Transverse colon (tissue), 4 donors: Measurements from ENCODE around the gene PREX1. TPM values are rescaled to one million over a fixed set of nuclear protein-coding genes. Genes with fewer than 3 reads are reported as not detected.

Experiments
- DNase-seq: peaks from one replicate; pipeline ENCODE4 v3.0.0-alpha.2; 2019
- H3K27ac ChIP-seq, 4 donors: fragments of 200-600 bp; sonication (generic); 2 replicates each; pipeline ENCODE4 v1.5.1; 2016 to 2018; ENCODE audit warnings: inconsistent platforms in 4 of 4
- H3K27me3 ChIP-seq: fragments of 200-600 bp; sonication (generic); 2 replicates; pipeline ENCODE4 v1.5.1; 2017; ENCODE audit warnings: inconsistent platforms
- H3K36me3 ChIP-seq, 4 donors: fragments of 200-600 bp; sonication (generic); 2 replicates each; pipeline ENCODE4 v1.5.1; 2017 to 2019; ENCODE audit warnings: inconsistent platforms in 4 of 4
- H3K4me1 ChIP-seq, 4 donors: fragments of 200-600 bp; sonication (generic); 2 replicates each; pipeline ENCODE4 v1.5.1; 2017 to 2020; ENCODE audit warnings: inconsistent platforms in 4 of 4
- H3K4me3 ChIP-seq, 4 donors: fragments of 200-600 bp; sonication (generic); 1 replicate in 1 of 4; 2 replicates in 3 of 4; pipeline versions ENCODE4 v1.5.1 to v1.6.1; 2017 to 2019; ENCODE audit warnings: inconsistent platforms in 4 of 4
- H3K9me3 ChIP-seq, 2 donors: fragments of 200-600 bp; sonication (generic); 2 replicates each; pipeline ENCODE4 v1.5.1; 2017 to 2019; ENCODE audit warnings: inconsistent platforms in 2 of 2
- CTCF ChIP-seq, 5 experiments: fragments of 200-600 bp in 3 of 5; fragments of 450-650 bp in 2 of 5; sonication (generic) in 3 of 5; IDR thresholded peaks; 1 replicate in 2 of 5; 2 replicates in 3 of 5; pipeline ENCODE4 v1.5.1; 2016 to 2017; ENCODE audit warnings: antibody characterized with exemption in 5 of 5, inconsistent platforms in 3 of 5, mild to moderate bottlenecking in 2 of 5, moderate library complexity in 1 of 5
- EP300 ChIP-seq: sonication (generic); formaldehyde crosslinking; IDR thresholded peaks from one replicate; pipeline ENCODE4 v1.6.1; 2017; ENCODE audit warnings: antibody characterized with exemption, low read depth
- POLR2A ChIP-seq: fragments of 450-650 bp; IDR thresholded peaks from one replicate; pipeline ENCODE4 v1.6.1; 2016; ENCODE audit warnings: antibody characterized with exemption, mild to moderate bottlenecking, moderate library complexity
- POLR2AphosphoS5 ChIP-seq, 3 donors: sonication (generic); formaldehyde crosslinking; IDR thresholded peaks; one replicate each; pipeline ENCODE4 v1.6.1; 2016; ENCODE audit warnings: antibody characterized with exemption in 3 of 3
- WGBS, 2 donors: methylation state at CpG; one replicate each; pipeline ENCODE4 v1.1.5; 2018; ENCODE audit warnings: low coverage in 1 of 2; 5-methylcytosine and 5-hydroxymethylcytosine counted together
- in situ Hi-C, 4 donors: fragments of 200-750 bp; cut with MboI; loops; one replicate each; pipeline versions ENCODE4 v1.15.0 to v1.15.1; 2017; ENCODE audit warnings: low sequenced_read_pairs in 3 of 4, low pct_ligation_motif_present in 1 of 4, low pct_unique_long_range_greater_than_20kb in 1 of 4
- intact Hi-C: fragments of 100-400 bp; cut with DNase I; formaldehyde crosslinking; loops from one replicate; pipeline ENCODE4 v1.15.1; 2023; ENCODE audit warnings: low total_unique reads
- total RNA-seq, 4 donors: library from RNA; depleted of rRNA; stranded (reverse); fragments of >200 nt; gene quantifications; one replicate each; pipeline ENCODE4 v1.1.0, GENCODE V29; 2016

PREX1 gene
- total RNA-seq, 4 donors from 2014 or later: 10.9 to 29.9 (median 16.6) TPM

DNA sequence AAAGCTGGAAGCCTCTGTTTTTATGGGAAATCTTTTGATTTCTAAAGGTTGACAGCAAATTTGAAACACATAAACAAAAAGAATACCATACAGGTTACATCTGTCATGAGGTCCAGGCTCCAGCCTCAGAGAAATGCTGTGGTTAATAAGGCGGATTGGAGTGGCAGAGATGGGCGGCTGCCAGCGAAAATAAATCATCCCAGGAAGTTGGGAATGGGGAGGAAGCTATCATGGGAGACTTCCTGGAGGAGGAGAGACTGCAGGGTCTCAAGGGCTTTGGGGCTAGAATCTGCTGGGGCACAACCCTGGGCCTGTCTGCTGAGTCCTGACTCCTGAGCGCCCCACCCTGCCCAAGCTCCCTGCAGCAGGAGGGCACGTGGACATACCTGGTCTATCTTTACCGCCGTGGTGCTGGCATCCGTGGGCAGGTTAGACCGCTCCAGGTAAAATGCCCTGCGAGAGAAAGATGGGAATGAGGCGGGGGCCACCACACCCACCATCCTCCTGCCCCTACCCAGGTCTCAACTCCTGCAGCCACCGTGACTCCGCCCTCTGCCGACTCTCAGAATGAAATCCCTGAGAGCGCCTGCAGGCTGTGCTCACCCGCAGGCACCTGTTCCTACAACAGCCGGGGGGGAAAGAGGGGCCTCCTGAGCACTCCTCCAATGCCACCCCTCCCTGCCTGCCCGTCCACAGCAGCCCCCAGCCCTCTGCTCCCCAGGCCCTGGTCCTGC lies 197.3 kb downstream of the PREX1 start:
- Histone ChIP-seq H3K9me3 (no peaks in the 10 kb centered on the region), H3K4me3 (no peak overlapping the region), H3K36me3 (peaks cover 0 to 8% (median 0%) of the 10 kb centered on the region in 4 donors), H3K4me1 (no peaks in the 10 kb centered on the region), H3K27me3 (no peaks in the 10 kb centered on the region), H3K27ac (no peak overlapping the region)
- 92% methylated on average over 18 of the region's 18 CpGs; no CpG with 5 or more reads in 1 of the 2 donors for WGBS, 2 donors
- intact Hi-C loops: no loop called here
- no peak for DNase-seq
- TF ChIP-seq POLR2AphosphoS5 (IDR thresholded peaks at IDR 0.05): no peak
- no peak for TF ChIP-seq POLR2A
- TF ChIP-seq CTCF (IDR thresholded peaks at IDR 0.05): no peak
- no peak for TF ChIP-seq EP300
- in situ Hi-C loops: no loop called here

DNA sequence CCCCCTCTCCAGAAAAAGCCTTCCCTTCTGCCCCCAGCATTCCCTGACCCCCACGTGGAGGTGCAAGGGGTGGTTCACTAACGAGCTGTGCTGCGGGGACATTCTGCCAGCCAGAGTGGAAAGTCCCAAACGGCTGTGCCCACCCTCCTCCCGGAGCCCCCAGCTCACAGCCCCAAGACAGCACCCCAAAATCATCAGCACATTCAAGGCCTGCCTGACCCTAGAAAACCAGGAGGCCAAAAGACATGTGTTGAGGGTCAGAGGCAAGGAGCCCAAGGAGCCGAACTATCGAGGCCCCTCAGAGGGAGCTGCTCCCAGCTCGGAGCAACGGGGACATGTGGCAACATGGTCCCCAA lies 197.9 kb downstream of the PREX1 start:
- in situ Hi-C loops: loop anchor here in 2 of 4 donors (10.0 kb wide), 2 partner anchors 845 to 965 kb away; partner anchors contain the start of gene SULF2 (in 1 of the 2)
- H3K9me3 ChIP-seq: no peaks in the 10 kb centered on the region
- no peak for DNase-seq

GRCh38 chr20:48629069-48629959 lies 198.5 kb downstream of the PREX1 start:
- H3K4me3 ChIP-seq: no peak overlapping the region
- 83% methylated on average over 15 of the region's 15 CpGs; no CpG with 5 or more reads in 1 of the 2 donors for WGBS, 2 donors
- H3K9me3 ChIP-seq: no peaks in the 10 kb centered on the region
- DNase-seq: no peak
- no peak for TF ChIP-seq CTCF (IDR thresholded peaks at IDR 0.05)
- TF ChIP-seq POLR2AphosphoS5 (IDR thresholded peaks at IDR 0.05): no peak
- TF ChIP-seq POLR2A: no peak
- no peak for TF ChIP-seq EP300
- no peak overlapping the region for H3K27ac ChIP-seq
- no peaks in the 10 kb centered on the region for H3K27me3 ChIP-seq
- intact Hi-C loops (no loop called here), in situ Hi-C loops (loop anchor here in 2 of 4 donors (10.0 kb wide), 2 partner anchors 845 to 965 kb away; partner anchors contain the start of gene SULF2 (in 1 of the 2))
- H3K4me1 ChIP-seq: no peaks in the 10 kb centered on the region
- H3K36me3 ChIP-seq: peaks cover 0 to 8% (median 0%) of the 10 kb centered on the region in 4 donors

More for the DNA sequence above, 197.9 kb downstream of the PREX1 start:
- Histone ChIP-seq H3K4me1 (no peaks in the 10 kb centered on the region), H3K27ac (no peak overlapping the region), H3K4me3 (no peak overlapping the region), H3K36me3 (peaks cover 0 to 8% (median 0%) of the 10 kb centered on the region in 4 donors), H3K27me3 (no peaks in the 10 kb centered on the region)
- intact Hi-C loops: no loop called here
- TF ChIP-seq POLR2AphosphoS5 (IDR thresholded peaks at IDR 0.05): no peak
- no peak for TF ChIP-seq EP300
- TF ChIP-seq POLR2A: no peak
- no peak for TF ChIP-seq CTCF (IDR thresholded peaks at IDR 0.05)
- WGBS, 2 donors: 87 to 90% methylated on average over 3 to 9 of the region's 9 CpGs

DNA sequence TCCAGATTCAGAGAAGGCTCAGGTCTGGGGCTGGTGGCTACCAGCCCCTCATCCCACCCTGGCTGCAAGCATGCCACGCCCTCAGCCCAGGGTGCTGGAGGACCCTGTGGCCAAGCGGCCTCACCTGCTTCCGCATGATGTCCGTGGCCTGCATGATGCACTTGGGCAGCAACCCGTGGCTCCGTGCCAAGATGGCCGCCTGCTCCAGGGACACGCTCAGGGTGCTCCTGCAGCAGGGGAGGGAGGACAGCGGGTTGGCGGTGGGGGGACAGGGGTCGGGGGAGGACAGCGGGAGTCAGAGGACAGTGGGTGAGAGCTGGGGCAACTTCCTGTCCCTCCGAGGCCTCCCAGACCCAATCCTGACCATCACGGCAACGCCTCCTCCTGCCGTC lies 200.1 kb downstream of the PREX1 start:
- Histone ChIP-seq H3K27ac (no peak overlapping the region), H3K4me1 (no peaks in the 10 kb centered on the region), H3K9me3 (no peaks in the 10 kb centered on the region), H3K27me3 (no peaks in the 10 kb centered on the region), H3K36me3 (peaks cover 0 to 8% (median 0%) of the 10 kb centered on the region in 4 donors), H3K4me3 (no peak overlapping the region)
- no peak for DNase-seq
- 88% methylated on average over 15 of the region's 16 CpGs; no CpG with 5 or more reads in 1 of the 2 donors for WGBS, 2 donors
- intact Hi-C loops (no loop called here), in situ Hi-C loops (loop anchor here in 2 of 4 donors (10.0 kb wide), 2 partner anchors 843 to 963 kb away; partner anchors contain the start of gene SULF2 (in 1 of the 2))
- TF ChIP-seq POLR2AphosphoS5 (IDR thresholded peaks at IDR 0.05): no peak
- no peak for TF ChIP-seq POLR2A
